Activated naive CD4-positive, alpha-beta T cell treated with anti-CD3 and anti-CD28 coated beads, Interleukin-2, amount 50 U/mL, for 72 hours (primary cell): ENCODE data around the gene PGS1. TPM values are rescaled to one million over a fixed set of nuclear protein-coding genes. Genes with fewer than 3 reads are reported as not detected.
A peak's percentile ranks its signal among the peaks of the same experiment; 100 is the strongest.

Experiments
- ATAC-seq, 2 donors: fragments of 150-1000 bp; cut with Tn5 transposase; 2 replicates each; pipeline ENCODE4 v1.10.0; 2021; ENCODE audit warnings: mild to moderate bottlenecking in 2 of 2, moderate library complexity in 2 of 2
- DNase-seq, 2 donors: peaks; one replicate each; pipeline ENCODE4 v3.0.0; 2021 to 2022; ENCODE audit warnings: low spot score in 2 of 2
- H3K27ac Mint-ChIP-seq, 2 donors: one replicate each; pipeline ENCODE4 v1.8.0; 2022; ENCODE audit warnings: mild to moderate bottlenecking in 2 of 2, mixed read lengths in 2 of 2
- H3K36me3 Mint-ChIP-seq, 2 donors: one replicate each; pipeline ENCODE4 v1.8.0; 2022; ENCODE audit warnings: mixed read lengths in 2 of 2
- H3K9me3 Mint-ChIP-seq, 2 donors: one replicate each; pipeline ENCODE4 v1.8.0; 2022; ENCODE audit warnings: mixed read lengths in 2 of 2
- total RNA-seq, 2 donors: library from RNA; stranded (reverse); gene quantifications; one replicate each; pipeline ENCODE4 v1.2.3, GENCODE V29; 2022

Gene PGS1
- total RNA-seq, 2 donors from 2014 or later, result 63.5 to 122 TPM

DNA sequence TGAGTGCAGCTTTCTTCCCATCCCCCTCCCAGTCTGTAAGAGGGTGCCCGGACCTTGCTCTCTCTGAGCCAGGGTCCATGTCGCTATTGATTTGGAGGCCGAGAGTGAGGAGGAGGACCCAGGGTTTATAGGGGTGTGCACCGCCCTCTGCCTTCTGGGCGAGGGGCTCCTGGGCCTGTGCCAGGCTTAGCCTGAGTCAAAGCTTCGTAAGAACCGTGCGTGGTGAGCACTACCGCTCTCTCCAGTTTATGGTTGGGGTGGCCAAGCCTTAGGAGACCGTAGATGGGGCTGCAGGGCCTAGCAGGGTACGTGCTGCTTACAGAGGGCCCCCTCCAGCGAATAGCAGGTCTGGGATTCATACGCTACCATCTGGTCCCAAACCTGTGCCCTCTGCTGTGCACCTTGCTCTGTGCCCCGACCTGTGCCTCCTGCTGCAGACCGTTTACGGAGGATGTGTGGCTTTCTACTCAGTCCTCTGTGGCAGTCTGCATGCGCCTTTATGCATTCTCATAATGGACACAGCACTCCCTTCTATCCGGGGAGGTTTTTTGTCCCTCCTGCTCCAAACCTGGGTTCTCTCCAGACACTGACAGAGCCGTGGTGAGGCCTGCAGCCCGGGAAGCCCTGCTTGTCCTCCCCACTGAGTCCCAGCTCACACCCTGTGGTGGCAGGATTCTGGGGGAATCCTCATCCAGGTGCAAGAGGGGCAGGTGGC is 54.7 kb downstream of the PGS1 start:
- peaks cover 0 to 8% of the 10 kb centered on the region in 2 donors for H3K36me3 Mint-ChIP-seq
- H3K27ac Mint-ChIP-seq, result peak overlapping the region in 1 of 2 donors; percentile 44
- peak in 1 of 2 donors; percentile 21 for ATAC-seq
- no peak for DNase-seq
- no peaks in the 10 kb centered on the region for H3K9me3 Mint-ChIP-seq

DNA sequence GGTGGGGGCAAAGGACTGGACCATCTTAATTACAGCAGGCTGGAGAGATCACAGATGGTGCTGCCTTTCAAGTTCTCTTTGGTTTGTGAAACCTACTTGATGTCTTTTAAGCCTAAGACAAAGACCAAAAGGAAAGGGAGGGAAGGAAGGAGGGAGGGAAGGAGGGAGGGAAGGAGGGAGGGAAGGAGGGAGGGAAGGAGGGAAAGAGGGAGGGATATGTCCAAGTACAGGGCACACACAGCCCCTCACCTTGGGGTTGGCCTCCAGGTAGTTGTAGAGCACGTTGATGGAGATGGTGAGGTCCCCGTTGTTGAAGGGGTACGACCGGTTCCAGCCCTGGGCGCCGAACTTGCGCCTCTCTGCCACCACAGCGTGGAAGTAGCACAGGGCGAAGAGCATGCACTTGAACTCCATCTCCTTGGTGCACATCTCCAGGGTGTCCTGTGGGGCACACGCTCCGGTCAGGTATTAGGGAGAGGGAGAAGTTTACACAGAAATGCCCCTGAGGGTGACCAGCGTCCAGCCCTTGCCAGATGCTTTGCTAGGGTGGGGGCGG is 55.4 kb downstream of the PGS1 start:
- H3K27ac Mint-ChIP-seq, result peak overlapping the region in 1 of 2 donors; percentile 44
- no peak for ATAC-seq
- peaks cover 0 to 11% of the 10 kb centered on the region in 2 donors for H3K36me3 Mint-ChIP-seq
- no peak for DNase-seq
- no peaks in the 10 kb centered on the region for H3K9me3 Mint-ChIP-seq

DNA sequence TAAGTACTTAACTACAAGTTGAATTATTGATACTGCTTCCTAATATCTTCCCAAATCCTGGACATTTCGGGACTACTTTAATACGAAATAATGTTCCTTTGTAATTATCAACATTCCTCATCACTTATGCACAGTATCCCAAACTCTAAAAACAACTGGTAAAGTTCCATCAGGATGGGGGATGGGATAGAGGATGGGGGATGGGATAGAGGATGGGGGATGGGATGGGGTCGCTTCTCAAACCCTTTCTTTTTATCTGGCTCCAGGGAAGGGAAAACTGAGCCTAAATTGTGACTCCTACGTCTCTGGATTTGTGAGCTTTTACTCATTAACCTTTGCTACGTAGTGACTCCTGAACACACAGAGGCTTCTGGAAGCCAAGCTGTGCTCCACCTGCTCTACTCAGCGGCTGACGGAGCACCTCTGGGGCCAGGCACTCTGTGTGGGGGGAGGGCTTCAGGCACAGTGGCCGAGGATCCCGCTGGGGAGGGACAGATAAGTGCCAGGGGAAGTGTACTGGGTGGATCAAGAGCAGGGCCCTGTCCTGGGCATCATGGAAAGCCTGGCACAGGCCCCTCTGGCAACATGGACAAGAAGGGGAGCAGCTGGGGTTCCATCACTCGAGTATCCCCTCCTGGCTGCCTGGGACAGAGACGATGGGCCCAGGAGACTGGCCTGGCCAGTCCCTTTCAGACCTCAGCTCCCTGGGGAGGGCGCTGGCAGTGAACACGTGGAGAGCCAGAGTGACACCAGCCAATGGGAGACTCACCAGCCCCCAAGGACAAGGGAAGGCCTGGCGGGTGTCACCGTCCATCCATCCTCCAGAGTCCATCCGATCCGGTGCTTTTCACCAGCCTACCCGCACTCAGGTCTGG is 56.2 kb downstream of the PGS1 start:
- Mint-ChIP-seq H3K36me3 (peaks cover 0 to 7% of the 10 kb centered on the region in 2 donors), H3K27ac (no peak overlapping the region), H3K9me3 (no peaks in the 10 kb centered on the region)
- ATAC-seq (no peak), DNase-seq (no peak)

DNA sequence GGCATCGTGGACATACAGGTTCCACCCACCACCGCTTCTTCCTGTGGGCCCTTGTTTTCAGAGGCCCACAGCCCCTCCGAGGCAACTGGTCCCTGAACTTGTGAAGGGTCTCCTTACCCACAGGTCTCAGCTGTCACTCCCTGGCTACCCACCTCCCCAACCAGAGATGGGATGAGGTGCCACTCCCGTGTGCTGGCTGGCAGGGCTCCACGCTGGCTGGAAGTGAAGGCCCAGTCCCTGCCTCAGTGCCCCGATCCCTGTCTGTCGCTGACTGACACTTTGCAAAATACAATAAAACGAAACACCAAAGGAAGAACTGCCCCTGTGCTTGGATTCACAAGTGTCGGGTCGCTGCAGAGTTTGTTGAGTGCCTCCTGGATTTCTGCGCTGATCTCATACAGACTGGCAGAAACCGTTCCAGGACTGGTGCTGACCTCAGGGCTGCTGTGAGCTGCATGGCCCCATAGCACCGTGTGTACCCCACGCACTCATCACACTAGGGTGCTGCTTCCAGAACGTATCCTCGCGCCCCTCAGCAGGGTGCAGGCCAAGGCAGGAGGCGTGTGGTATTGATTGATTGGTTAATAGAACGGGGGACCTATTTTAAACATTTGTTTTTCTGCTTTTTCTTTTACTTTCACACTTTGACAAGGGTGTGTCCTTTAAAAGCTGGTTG is 57.0 kb downstream of the PGS1 start:
- H3K36me3 Mint-ChIP-seq, result peaks cover 0 to 6% of the 10 kb centered on the region in 2 donors
- DNase-seq (no peak), ATAC-seq (no peak)
- H3K27ac Mint-ChIP-seq, result peak overlapping the region in 1 of 2 donors; percentile 65
- H3K9me3 Mint-ChIP-seq, result no peaks in the 10 kb centered on the region

DNA sequence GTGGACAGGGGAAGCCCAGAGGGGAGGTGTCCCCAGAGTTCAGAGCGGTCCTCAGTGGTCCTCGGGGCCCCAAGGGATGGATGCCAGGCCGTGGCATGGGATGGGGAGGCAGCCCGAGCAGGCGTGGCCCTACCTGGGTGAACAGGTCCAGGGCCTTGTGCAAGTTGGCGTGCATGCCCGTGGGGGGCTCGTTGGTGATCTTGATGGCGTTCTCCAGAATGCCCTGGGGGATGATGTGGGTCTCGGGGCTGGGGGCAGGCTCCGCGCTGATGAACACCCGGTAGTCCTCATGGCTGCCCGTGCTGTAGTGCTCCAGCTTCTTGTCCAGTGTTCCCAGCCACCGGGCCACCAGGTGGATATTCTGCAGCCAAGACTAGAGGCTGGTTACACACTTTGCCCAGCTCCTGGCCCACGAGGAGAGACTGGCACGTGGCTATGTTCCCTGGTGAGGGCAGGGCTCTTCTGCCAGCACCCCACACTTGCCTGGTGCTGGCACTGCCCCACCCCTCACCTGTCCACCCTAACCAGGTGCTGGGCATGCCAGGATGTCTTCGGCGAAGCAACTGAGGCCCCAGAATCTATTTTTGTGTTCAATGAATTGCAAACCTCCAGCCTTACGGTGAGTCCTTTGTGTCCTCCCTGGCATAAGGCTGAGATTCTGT is 59.2 kb downstream of the PGS1 start:
- DNase-seq, result no peak
- H3K36me3 Mint-ChIP-seq, result peaks cover 0 to 6% of the 10 kb centered on the region in 2 donors
- H3K27ac Mint-ChIP-seq, result peak overlapping the region in 1 of 2 donors; percentile 91
- no peaks in the 10 kb centered on the region for H3K9me3 Mint-ChIP-seq
- peak in 1 of 2 donors; percentile 9 for ATAC-seq

DNA sequence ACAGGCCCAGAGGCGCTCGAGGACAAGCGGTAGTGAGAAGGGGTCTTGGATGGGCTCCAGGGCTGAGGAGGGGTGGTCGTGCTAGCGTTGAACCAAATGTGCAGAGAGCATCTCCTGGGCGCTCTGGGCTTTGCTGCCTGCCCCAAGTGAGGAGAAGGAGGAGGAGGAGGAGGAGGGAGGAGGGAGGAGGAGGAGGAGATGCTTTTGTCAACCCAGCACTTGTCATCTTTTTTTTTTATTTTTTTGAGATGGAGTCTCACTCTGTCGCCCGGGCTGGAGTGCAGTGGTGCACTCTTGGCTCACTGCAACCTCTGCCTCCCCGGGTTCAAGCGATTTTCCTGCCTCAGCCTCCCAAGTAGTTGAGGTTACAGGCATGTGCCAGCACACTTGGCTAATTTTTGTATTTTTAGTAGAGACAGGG is 59.8 kb downstream of the PGS1 start:
- peaks cover 0 to 6% of the 10 kb centered on the region in 2 donors for H3K36me3 Mint-ChIP-seq
- peak in 1 of 2 donors; percentile 40 for ATAC-seq
- no peaks in the 10 kb centered on the region for H3K9me3 Mint-ChIP-seq
- no peak for DNase-seq
- peak overlapping the region in 1 of 2 donors; percentile 91 for H3K27ac Mint-ChIP-seq

DNA sequence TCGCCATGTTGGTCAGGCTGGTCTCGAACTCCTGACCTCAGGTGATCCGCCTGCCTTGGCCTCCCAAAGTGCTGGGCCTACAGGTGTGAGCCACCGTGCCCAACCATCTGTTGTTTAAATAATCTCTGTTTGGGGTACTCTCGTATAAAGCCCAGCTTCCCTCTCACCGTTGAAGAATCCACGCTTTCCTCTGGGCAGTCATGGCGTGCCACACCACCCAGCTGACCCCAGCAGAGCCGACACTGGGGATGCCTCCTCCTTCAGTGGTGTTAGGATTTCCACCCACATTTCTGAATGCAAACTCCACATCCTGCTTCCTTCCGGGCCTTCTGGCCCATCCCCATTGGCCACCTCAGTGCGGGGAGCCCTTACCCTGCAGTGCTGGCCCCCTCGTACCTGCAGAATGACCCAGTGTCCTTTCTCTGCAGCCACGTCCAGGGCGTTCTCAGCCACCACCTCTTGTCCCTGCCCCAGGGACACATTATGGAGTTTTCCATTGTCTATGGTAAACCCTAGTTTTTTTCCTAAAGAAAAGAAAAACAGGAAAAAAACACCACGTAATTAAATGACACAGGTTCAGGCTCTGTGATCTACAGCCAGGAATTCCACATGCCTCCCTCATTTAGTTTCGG is 60.4 kb downstream of the PGS1 start:
- H3K36me3 Mint-ChIP-seq, result peaks cover 0 to 6% of the 10 kb centered on the region in 2 donors
- peak in 1 of 2 donors; percentile 37 for ATAC-seq
- H3K9me3 Mint-ChIP-seq, result no peaks in the 10 kb centered on the region
- peak overlapping the region in 1 of 2 donors; percentile 91 for H3K27ac Mint-ChIP-seq
- no peak for DNase-seq

DNA sequence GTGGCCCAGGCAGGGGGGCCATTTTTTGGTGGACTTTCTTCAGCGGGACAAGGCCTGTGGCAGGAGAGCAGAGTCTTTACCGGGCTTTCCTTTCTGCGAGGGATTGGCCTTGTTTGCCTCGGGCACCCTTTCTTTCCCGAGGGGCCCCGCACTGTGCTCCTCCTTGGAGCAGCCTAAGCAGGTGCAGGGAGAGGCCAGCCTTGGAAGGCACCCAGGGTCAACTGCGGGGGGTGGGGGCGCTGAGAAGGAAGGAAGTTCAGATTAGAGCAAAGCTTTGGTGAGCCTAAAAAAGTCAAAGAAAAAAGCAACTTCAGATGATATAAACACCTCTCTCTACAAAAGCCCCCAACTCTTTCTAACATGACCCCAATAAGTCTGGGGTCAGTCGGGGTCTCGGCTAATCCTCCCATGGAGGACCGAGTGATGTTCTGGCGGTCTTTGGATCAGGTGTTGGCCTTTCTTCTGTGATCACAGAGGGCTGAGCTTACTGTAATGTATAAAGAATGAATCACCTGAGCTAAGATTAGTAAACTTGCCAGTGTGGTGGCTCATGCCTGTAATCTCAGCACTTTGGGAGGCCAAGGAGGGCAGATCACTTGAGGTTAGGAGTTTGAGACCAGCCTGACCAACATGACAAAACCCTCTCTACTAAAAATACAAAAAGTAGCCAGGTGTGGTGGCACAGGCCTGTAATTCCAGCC is 63.0 kb downstream of the PGS1 start:
- ATAC-seq, result peak in 1 of 2 donors; percentile 55
- DNase-seq, result no peak
- Mint-ChIP-seq H3K36me3 (peaks cover 0 to 6% of the 10 kb centered on the region in 2 donors), H3K9me3 (no peaks in the 10 kb centered on the region), H3K27ac (no peak overlapping the region)

DNA sequence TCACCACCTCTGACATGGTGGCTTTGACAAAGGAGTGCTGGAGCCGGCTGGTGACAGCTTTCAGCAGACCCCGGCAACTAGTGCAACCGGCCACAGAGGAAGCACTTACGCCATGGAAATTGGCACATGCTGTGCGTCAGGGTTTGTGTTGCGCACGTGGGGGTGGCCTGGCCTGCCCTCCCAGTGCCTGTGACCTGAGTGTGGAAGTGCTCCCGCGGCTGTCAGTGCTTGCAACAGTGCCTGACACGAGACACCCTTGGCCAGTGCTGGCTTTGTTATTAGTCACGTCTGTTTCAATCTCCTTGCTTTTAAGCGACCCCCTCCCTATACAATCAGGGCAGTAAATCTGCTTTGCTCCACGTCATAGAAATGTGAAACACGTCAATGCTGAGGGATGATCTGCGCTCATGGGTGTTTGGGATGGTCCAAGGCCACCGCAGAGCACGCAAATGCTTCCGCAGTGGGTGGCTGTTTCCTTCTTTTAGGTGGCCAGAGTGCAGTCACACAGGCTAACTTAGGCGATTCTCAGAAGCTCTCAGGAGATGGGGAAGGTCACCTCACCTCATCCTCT is 64.3 kb downstream of the PGS1 start:
- Mint-ChIP-seq H3K27ac (no peak overlapping the region), H3K9me3 (no peaks in the 10 kb centered on the region), H3K36me3 (peaks cover 0 to 6% of the 10 kb centered on the region in 2 donors)
- DNase-seq (no peak), ATAC-seq (no peak)

DNA sequence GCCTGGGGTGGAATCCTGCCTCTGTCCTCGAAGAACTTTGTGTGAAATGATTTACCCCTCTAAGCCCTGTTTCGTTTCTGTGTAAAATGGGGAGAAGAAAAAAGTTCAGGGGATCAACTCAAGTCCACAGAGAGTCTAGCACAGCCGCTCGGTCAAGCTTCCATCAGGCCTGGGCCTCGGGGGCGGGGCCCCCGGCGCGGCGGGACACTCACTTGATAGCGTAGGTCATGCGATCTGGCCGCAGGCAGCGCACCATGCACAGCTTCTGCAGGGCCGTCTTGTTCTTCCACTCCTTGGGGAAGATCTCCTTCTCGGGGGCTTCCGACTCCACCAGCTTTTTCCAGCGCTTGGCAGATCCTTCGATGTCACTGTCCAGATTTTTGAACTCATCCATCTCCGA is 65.9 kb downstream of the PGS1 start:
- Mint-ChIP-seq H3K27ac (no peak overlapping the region), H3K9me3 (no peaks in the 10 kb centered on the region), H3K36me3 (no peaks in the 10 kb centered on the region)
- no peak for DNase-seq
- no peak for ATAC-seq

DNA sequence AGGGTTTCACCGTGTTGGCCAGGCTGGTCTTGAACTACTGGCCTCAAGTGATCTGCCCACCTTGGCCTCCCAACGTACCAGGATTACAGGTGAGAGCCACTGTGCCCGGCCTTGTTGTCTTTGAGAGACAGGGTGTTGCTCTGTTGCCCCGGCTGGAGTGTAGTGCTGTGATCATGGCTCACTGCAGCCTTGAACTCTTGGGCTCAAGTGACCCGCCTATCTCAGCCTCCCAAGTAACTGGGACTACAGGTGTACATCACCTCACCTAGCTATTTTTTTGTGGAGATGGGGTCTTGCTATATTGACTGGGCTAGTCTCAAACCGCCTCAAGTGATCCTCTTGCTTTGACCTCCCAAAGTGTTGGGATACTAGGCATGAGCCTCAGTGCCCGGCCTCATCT is 68.4 kb downstream of the PGS1 start:
- no peaks in the 10 kb centered on the region for H3K9me3 Mint-ChIP-seq
- no peak for DNase-seq
- no peak for ATAC-seq

DNA sequence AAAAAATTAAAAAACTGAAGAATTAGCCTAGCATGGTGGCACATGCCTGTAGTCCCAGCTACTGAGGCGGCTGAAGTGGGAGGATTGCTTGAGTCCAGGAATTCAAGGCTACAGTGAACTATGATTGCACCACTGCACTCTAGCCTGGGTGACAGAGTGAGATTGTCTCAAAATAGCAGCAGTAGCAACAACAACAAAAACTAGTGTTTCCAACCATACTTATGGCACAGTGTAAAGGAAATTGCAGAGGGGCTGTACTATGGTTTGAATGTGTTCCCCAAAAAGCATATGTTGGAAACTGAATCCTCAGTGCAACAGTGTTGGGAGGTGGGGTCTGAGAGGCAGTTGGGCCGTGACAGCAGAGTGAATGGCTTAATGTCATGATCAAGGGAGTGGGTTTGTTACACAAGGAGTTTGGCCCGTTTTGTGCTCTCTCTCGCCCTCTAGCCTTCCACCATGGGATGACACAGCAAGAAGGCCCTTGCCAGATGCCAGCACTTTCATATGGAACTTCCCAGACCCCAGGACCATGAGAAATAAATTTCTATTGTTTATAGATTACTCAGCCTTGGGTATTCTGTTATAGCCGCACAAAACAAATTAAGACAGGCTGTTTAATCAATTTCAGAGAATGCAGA is 70.0 kb downstream of the PGS1 start:
- peak in 1 of 2 donors; percentile 29 for ATAC-seq
- H3K36me3 Mint-ChIP-seq, result no peaks in the 10 kb centered on the region
- peak overlapping the region in 1 of 2 donors; percentile 22 for H3K27ac Mint-ChIP-seq
- H3K9me3 Mint-ChIP-seq, result no peaks in the 10 kb centered on the region
- DNase-seq, result no peak

More for the DNA sequence above, 68.4 kb downstream of the PGS1 start:
- Mint-ChIP-seq H3K36me3 (no peaks in the 10 kb centered on the region), H3K27ac (no peak overlapping the region)

DNA sequence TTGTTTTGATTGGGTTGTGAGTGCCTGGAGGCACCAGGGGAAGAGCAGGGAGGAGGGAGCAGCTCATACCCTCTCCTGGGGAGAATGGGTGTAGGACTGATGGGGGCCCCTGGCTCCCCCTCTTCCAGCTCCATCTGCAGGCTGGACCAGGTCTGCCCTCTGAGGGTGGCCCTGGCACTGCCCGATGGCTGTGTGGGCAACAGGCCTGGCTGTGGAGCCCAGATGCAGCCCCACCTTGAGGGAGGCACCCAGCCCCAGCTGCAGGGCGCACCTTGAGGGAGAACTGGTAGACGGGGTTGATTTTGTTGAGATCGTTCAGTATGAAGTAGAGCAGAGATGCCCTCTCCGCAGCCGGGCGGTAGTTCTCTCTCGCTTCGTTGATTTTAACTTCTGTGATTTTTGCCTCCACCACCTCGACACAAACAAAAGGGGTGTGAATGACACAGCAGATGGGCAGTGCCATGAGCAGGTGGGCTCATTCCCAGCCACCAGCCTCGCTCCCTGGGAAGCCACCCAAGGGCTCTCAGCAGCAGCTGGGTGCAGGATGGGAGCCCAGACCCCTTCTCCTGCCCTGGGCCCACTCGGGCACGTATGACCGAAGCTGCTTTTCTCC is 71.6 kb downstream of the PGS1 start:
- Mint-ChIP-seq H3K27ac (no peak overlapping the region), H3K36me3 (no peaks in the 10 kb centered on the region), H3K9me3 (no peaks in the 10 kb centered on the region)
- ATAC-seq (no peak), DNase-seq (no peak)

DNA sequence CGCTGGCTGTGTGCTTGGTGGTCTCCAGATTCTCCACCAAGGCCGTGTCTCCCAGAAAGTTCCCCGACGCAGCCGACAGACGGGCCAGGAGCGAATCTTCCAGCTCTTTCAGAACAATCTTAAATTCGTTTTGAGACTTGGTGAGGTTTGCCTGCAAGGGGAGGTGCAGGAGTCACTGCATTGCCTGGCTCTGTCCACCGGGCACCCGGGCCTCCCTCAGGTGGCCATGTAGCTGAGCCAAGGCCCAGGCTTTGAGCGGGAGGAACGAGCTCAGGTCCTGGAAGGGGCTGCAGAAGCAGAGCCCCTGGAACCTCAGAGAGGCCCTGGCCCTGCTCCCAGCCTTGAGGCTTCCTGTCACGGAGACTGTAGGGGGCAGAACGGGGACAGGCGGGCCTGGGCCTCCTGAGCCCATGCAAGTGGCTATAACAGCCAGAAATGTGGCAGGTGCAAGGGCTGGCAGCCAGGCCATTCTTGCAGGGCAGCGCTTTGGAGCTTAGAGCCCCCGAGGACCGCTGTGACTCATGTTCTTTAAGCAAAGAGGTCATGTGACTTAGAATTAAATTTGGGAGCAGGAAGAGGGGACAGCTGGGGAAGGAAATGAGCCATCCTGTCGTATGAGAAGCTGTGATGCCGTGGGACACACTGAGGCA is 72.4 kb downstream of the PGS1 start:
- H3K9me3 Mint-ChIP-seq, result no peaks in the 10 kb centered on the region
- ATAC-seq, result no peak
- H3K27ac Mint-ChIP-seq, result peak overlapping the region in 1 of 2 donors; percentile 29
- DNase-seq, result no peak
- no peaks in the 10 kb centered on the region for H3K36me3 Mint-ChIP-seq
